ENCODE data around the gene IRF2.

- TF ChIP-seq CTCF (IDR thresholded peaks at IDR 0.05) (no peak), EZH2 (IDR thresholded peaks at IDR 0.05; ENCODE audit: borderline replicate concordance, insufficient read depth, low read depth, low read length, poor library complexity, severe bottlenecking) (no peak)
Observed at GRCh38 chr4:184408021-184408683, 66.2 kb downstream of the IRF2 start.
